GM12865 (cell line): ENCODE data around the gene RNF123.
"Not testable (repeated sequence)": the region's sequence is repeated elsewhere in the genome, so short reads cannot be mapped to it uniquely, and the experiment has no call there.

Experiments used
- DNase-seq: peaks from one replicate; pipeline ENCODE4 v3.0.0; 2010; ENCODE audit warnings: low read depth
- H3K4me3 ChIP-seq: 2 replicates; pipeline ENCODE4 v1.5.1; 2011; ENCODE audit warnings: mild to moderate bottlenecking, low read depth, low read length, control low read depth
- TF ChIP-seq, protein P1 (sequence below): IDR thresholded peaks from 2 replicates; pipeline ENCODE4 v1.5.1; 2011; ENCODE audit warnings: low read length, control low read depth, low read depth, inconsistent platforms; ENCODE audit not compliant: insufficient read depth; ENCODE audit errors: missing control alignments

The RNF123 gene

DNA sequence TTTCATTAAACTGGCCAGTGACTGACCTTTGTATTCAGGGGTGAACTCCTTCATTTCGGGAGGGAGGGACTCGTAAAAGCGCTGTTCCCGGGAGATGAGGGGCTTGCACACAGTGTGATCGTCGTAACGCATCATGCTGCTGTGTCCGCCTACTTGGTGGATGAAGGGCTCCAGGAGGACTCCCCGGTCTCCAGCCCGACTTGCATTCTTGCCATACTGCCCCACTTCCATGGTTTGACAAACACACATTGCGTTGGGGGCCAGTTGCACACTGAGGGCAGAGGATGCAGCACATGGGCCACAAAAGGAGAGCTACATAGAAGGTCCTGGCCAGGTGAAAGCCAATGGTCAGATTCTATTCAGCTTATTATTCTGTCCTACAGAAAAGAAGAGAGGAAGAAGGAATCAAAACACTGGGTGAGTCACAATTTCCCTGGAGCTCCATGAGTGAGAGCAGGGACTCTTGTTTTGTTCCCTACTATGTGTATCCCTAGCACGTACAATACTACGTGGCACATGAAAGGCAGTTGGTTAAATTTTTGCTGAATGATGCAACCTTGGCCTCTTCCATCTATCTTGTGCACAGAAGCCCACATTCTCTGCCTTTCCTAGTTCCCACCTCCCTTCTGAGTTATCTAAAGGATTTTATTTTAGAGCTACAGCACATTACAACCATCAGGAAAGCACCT lies 58.6 kb downstream of the RNF123 start:
- no peak for DNase-seq
- TF ChIP-seq, protein P1, sequence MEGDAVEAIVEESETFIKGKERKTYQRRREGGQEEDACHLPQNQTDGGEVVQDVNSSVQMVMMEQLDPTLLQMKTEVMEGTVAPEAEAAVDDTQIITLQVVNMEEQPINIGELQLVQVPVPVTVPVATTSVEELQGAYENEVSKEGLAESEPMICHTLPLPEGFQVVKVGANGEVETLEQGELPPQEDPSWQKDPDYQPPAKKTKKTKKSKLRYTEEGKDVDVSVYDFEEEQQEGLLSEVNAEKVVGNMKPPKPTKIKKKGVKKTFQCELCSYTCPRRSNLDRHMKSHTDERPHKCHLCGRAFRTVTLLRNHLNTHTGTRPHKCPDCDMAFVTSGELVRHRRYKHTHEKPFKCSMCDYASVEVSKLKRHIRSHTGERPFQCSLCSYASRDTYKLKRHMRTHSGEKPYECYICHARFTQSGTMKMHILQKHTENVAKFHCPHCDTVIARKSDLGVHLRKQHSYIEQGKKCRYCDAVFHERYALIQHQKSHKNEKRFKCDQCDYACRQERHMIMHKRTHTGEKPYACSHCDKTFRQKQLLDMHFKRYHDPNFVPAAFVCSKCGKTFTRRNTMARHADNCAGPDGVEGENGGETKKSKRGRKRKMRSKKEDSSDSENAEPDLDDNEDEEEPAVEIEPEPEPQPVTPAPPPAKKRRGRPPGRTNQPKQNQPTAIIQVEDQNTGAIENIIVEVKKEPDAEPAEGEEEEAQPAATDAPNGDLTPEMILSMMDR = no peak
- H3K4me3 ChIP-seq = no peak overlapping the region

DNA sequence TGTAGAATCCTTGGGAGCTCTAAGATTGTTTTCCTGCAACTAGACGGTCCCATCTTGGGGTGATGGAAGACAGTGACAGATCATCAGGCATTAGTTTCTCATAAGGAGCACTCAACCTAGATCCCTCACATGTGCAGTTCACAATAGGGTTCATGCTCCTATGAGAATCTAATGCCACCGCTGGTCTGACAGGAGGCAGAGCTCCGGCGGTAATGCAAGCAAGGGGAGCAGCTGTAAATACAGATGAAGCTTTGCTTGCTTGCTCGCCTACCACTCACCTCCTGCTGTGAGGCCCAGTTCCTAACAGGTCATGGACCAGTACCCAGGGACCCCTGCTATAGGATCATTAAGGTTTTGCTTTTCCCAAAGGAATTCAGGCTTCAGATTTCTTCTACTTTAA lies 59.5 kb downstream of the RNF123 start:
- DNase-seq, H3K4me3 ChIP-seq: not testable (repeated sequence)

DNA sequence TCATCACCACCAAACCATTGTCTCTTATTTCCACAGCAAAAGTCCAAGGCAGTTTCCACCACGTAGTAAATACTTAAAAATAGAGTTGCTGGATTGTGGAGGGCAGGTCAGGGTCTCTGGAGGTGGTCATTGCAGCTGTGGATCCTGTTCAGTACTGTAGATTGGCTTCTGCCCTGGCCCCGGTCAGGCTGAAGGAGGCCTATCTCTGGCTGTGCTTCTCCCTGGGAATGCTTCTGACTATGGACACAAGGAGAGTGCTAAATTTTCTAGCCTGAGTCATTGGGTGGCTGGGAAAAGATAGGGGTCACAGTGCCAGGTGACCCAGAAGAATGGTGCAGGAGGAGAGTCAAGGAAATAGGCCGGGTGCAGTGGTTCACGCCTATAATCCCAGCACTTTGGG lies 60.7 kb downstream of the RNF123 start:
- no peak for DNase-seq
- no peak overlapping the region for H3K4me3 ChIP-seq
- TF ChIP-seq, protein P1 = no peak

DNA sequence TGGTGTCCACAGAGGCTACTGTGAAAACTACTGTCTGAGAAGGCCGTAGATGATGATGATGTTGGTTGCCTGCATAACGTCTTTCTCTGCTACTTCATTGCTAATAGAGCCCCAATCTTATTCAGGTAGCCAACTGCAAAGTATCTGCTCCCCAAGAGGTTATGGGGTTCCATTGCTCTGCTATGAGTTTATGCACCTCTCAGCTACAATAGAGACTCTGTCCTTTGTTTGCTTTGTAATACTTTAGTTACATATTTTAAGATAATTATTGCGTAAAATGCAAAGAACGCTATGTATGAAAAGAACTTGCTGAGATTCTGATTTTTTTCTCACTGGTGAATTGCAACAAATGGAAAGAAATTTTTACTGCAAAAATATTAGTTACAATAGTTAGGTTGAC lies 62.1 kb downstream of the RNF123 start:
- no peak for DNase-seq
- no peak overlapping the region for H3K4me3 ChIP-seq
- TF ChIP-seq, protein P1 = no peak

DNA sequence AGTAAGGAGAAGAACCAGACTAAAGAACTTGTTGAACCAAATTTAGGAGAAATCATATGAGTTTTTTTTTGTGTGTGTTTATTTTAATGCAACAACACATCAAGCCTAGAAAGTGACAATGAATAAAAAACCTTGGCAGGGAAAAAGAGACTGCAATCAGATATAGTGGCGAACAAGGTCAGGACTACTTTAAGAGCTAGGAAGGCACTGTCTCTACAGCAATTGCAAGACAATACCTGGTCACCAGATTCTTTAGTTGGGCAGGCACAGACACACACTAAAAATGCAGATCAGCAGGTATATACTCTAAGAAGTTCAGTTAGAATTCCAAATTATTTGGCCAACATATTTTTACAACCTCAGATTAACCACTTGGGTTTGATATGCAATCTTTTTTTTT lies 65.2 kb downstream of the RNF123 start:
- no peak overlapping the region for H3K4me3 ChIP-seq
- no peak for DNase-seq
- TF ChIP-seq, protein P1 = no peak

DNA sequence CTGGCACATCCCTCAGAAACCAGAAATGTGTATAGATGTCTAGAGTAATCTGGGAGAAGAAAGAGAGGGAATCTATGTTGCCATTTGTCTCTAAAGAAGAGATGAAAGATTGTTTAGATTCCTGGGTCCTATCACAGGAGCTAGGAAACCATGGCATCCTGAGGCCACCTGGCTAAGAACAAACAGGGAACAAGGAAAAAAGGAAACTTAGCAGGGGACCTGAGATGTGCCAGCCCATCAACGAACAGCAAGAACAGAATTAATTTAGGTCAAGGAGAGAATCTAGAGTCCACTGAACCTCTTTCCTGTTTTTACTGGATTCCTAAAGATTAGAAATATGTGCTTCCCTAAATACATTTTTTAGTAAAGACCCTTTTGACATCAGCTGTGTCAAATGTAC lies 66.7 kb downstream of the RNF123 start:
- no peak for DNase-seq
- H3K4me3 ChIP-seq = no peak overlapping the region
- TF ChIP-seq, protein P1 = no peak

DNA sequence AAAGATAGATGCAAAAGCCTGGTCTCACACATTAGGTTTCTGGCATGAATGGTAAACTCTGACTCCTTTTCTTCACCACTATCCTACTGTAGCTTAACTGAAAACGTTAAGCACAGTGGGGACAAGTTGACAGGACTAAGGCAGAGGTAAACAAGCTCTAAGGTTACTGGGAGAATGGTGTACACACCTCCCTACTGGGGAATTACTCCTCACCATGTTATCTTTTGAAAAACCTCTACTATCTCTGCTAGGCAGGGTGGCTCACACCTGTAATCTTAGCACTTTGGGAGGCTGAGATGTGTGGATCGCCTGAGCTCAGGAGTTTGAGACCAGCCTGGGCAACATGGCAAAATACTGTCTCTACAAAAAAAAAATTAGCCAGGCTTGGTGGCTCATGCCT lies 67.8 kb downstream of the RNF123 start:
- no peak overlapping the region for H3K4me3 ChIP-seq
- DNase-seq = no peak
- TF ChIP-seq, protein P1 = no peak

DNA sequence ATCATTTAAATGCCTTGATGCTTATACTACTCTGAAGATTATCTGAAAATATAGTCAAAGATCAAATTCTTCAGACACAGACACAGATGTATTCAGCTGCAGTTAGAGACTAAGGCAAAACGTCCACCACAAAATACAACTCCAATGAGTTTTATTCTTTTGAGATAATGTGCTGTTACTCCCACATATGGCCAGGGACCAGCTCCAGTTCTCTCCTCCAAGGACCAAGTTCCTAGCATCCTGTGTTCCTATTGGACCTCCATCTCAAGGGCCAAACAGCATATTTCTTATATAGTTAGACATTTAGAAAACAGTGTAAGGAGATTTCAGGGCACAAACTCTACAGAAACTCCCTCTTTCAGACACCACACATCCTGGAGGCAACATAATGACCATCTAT lies 69.9 kb downstream of the RNF123 start:
- H3K4me3 ChIP-seq = no peak overlapping the region
- no peak for DNase-seq
- TF ChIP-seq, protein P1 = no peak
